Neural cell (in vitro differentiated cells): ENCODE results near the gene SLC1A2. TPM values are rescaled to one million over a fixed set of nuclear protein-coding genes. Genes with fewer than 3 reads are reported as not detected.
A peak's percentile ranks its signal among the peaks of the same experiment; 100 is the strongest.

Experiments
- H2AFZ ChIP-seq: fragments of 200-600, 300-800 bp; sonication (generic), shearing (Covaris generic); 2 replicates; pipeline ENCODE4 v1.6.0; 2014; ENCODE audit warnings: low read depth, mild to moderate bottlenecking, antibody characterized with exemption, low read length, moderate library complexity
- H3F3A ChIP-seq: fragments of 200-600 bp; shearing (Covaris generic); 2 replicates; pipeline ENCODE4 v1.6.1; 2016; ENCODE audit warnings: mild to moderate bottlenecking, moderate library complexity, mixed read lengths, antibody characterized with exemption, low read length; ENCODE audit not compliant: insufficient read depth, poor library complexity, severe bottlenecking
- H3K27ac ChIP-seq: fragments of 200-600, 300-800 bp; sonication (generic), shearing (Covaris generic); 2 replicates; pipeline ENCODE4 v1.5.1; 2014; ENCODE audit warnings: mild to moderate bottlenecking, low read length, moderate library complexity
- H3K27me3 ChIP-seq: fragments of 300-800, 200-600 bp; sonication (generic), shearing (Covaris generic); 2 replicates; pipeline ENCODE4 v1.6.0; 2014; ENCODE audit warnings: mild to moderate bottlenecking, low read depth, low read length, moderate library complexity; ENCODE audit not compliant: insufficient read depth
- H3K36me3 ChIP-seq: fragments of 300-800, 200-600 bp; sonication (generic), shearing (Covaris generic); 2 replicates; pipeline ENCODE4 v1.5.1; 2014; ENCODE audit warnings: mild to moderate bottlenecking, antibody characterized with exemption, low read length, moderate library complexity; ENCODE audit not compliant: insufficient read depth
- H3K4me2 ChIP-seq: fragments of 300-800, 200-600 bp; sonication (generic), shearing (Covaris generic); 2 replicates; pipeline ENCODE4 v1.6.0; 2014; ENCODE audit warnings: mild to moderate bottlenecking, low read length
- H3K4me3 ChIP-seq: fragments of 300-800, 200-600 bp; sonication (generic), shearing (Covaris generic); 2 replicates; pipeline ENCODE4 v1.5.1; 2014; ENCODE audit warnings: mild to moderate bottlenecking, low read length, moderate library complexity
- H3K79me2 ChIP-seq: fragments of 200-600 bp; shearing (Covaris generic); replicated peaks from 2 replicates; pipeline ENCODE4 v1.6.0; 2014; ENCODE audit warnings: mild to moderate bottlenecking, low read length, moderate library complexity; ENCODE audit not compliant: insufficient read depth
- H3K9ac ChIP-seq: fragments of 300-800, 200-600 bp; sonication (generic), shearing (Covaris generic); 2 replicates; pipeline ENCODE4 v1.6.1; 2016; ENCODE audit warnings: mild to moderate bottlenecking, low read length, mixed read lengths
- H3K9me2 ChIP-seq: fragments of 200-600 bp; shearing (Covaris generic); 2 replicates; pipeline ENCODE4 v1.6.1; 2016; ENCODE audit warnings: mild to moderate bottlenecking, low read length, mixed read lengths; ENCODE audit not compliant: insufficient read depth
- H3K9me3 ChIP-seq: fragments of 200-600, 300-800 bp; sonication (generic), shearing (Covaris generic); 2 replicates; pipeline ENCODE4 v1.6.1; 2016; ENCODE audit warnings: mild to moderate bottlenecking, mixed run types, low read length, moderate library complexity, mixed read lengths
- H4K20me1 ChIP-seq: fragments of 200-600 bp; shearing (Covaris generic); 2 replicates; pipeline ENCODE4 v1.6.1; 2016; ENCODE audit warnings: mild to moderate bottlenecking, mixed run types; ENCODE audit not compliant: insufficient read depth
- EP300 ChIP-seq: fragments of 450-650 bp; conservative IDR thresholded peaks from 2 replicates; pipeline ENCODE4 v1.6.1; 2014; ENCODE audit warnings: antibody characterized with exemption, mild to moderate bottlenecking, moderate library complexity; ENCODE audit not compliant: poor library complexity, severe bottlenecking
- EZH2 ChIP-seq: fragments of 200-600, 300-800 bp; shearing (Covaris generic), sonication (generic); IDR thresholded peaks from 2 replicates; pipeline ENCODE4 v1.6.1; 2014; ENCODE audit warnings: antibody characterized with exemption, low read length, borderline replicate concordance, mild to moderate bottlenecking; ENCODE audit not compliant: insufficient read depth, poor library complexity, severe bottlenecking
- MXI1 ChIP-seq: fragments of 450-650 bp; conservative IDR thresholded peaks from 2 replicates; pipeline ENCODE4 v1.6.1; 2014; ENCODE audit warnings: antibody characterized with exemption, mild to moderate bottlenecking; ENCODE audit not compliant: poor library complexity, severe bottlenecking
- POLR2AphosphoS5 ChIP-seq: IDR thresholded peaks from 2 replicates; pipeline ENCODE4 v1.6.1; 2012
- RAD21 ChIP-seq: fragments of 450-650 bp; conservative IDR thresholded peaks from 2 replicates; pipeline ENCODE4 v1.6.1; 2014; ENCODE audit warnings: antibody characterized with exemption, mild to moderate bottlenecking, moderate library complexity
- REST ChIP-seq: IDR thresholded peaks from 2 replicates; pipeline ENCODE4 v1.6.1; 2012; ENCODE audit warnings: borderline replicate concordance
- SMC3 ChIP-seq: fragments of 450-650 bp; conservative IDR thresholded peaks from 2 replicates; pipeline ENCODE4 v1.6.1; 2014; ENCODE audit warnings: antibody characterized with exemption, mild to moderate bottlenecking, moderate library complexity; ENCODE audit not compliant: poor library complexity
- TAF1 ChIP-seq: IDR thresholded peaks from 2 replicates; pipeline ENCODE4 v1.6.1; 2012; ENCODE audit warnings: low read depth
- polyA plus RNA-seq: library from polyadenylated mRNA; depleted of rRNA; stranded (reverse); fragments of >200 nt; gene quantifications from 2 replicates; pipeline ENCODE4 v1.2.3, GENCODE V29; 2014
- TF ChIP-seq, protein P1 (sequence below): fragments of 450-650 bp; IDR thresholded peaks from 2 replicates; pipeline ENCODE4 v1.5.1; 2014; ENCODE audit warnings: antibody characterized with exemption, mild to moderate bottlenecking, moderate library complexity; ENCODE audit not compliant: poor library complexity, severe bottlenecking

The SLC1A2 gene
- polyA plus RNA-seq, 1 donor from 2014 or later = 134 TPM

GRCh38 chr11:35427071-35427470 lies 7.7 kb upstream of the SLC1A2 start:
- no peaks in the 10 kb centered on the region for H3K27me3 ChIP-seq
- H3K4me3 ChIP-seq = no peak overlapping the region
- no peak overlapping the region for H3K4me2 ChIP-seq
- H3K27ac ChIP-seq = no peak overlapping the region
- H3K9ac ChIP-seq = no peak overlapping the region
- H3K36me3 ChIP-seq = no peaks in the 10 kb centered on the region
- H4K20me1 ChIP-seq = no peaks in the 10 kb centered on the region
- H3F3A ChIP-seq = no peaks in the 10 kb centered on the region
- no peaks in the 10 kb centered on the region for H3K79me2 ChIP-seq
- H3K9me3 ChIP-seq = no peaks in the 10 kb centered on the region
- TF ChIP-seq MXI1 (no peak), EZH2 (no peak), REST (no peak), SMC3 (no peak), RAD21 (no peak), TAF1 (no peak), POLR2AphosphoS5 (no peak), EP300 (no peak)
- TF ChIP-seq, protein P1, sequence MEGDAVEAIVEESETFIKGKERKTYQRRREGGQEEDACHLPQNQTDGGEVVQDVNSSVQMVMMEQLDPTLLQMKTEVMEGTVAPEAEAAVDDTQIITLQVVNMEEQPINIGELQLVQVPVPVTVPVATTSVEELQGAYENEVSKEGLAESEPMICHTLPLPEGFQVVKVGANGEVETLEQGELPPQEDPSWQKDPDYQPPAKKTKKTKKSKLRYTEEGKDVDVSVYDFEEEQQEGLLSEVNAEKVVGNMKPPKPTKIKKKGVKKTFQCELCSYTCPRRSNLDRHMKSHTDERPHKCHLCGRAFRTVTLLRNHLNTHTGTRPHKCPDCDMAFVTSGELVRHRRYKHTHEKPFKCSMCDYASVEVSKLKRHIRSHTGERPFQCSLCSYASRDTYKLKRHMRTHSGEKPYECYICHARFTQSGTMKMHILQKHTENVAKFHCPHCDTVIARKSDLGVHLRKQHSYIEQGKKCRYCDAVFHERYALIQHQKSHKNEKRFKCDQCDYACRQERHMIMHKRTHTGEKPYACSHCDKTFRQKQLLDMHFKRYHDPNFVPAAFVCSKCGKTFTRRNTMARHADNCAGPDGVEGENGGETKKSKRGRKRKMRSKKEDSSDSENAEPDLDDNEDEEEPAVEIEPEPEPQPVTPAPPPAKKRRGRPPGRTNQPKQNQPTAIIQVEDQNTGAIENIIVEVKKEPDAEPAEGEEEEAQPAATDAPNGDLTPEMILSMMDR = no peak
- H2AFZ ChIP-seq = no peak overlapping the region
- no peaks in the 10 kb centered on the region for H3K9me2 ChIP-seq

DNA sequence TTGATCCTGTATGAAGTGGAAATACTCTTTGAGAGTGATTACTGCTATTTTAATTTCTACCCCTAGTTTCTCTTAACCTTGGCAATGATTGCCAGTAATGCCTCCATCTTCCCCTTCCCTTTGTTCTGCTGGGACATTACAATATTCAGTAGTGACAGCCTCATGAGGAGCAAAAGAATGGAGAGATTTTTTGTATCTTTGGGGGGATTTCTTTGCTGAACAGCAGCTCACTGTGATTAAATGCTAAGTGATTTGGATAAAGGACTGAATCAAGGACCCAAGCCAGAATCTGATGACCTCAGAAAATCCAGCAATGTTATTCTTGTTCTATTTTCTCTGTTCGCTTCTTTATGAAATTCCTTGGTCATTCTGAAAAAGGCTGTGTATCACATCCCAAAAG lies 7.0 kb upstream of the SLC1A2 start:
- Histone ChIP-seq H2AFZ (peak overlapping the region; percentile 73), H3K36me3 (no peaks in the 10 kb centered on the region), H3K9ac (peak overlapping the region; percentile 24), H3K4me2 (no peak overlapping the region), H3K27me3 (no peaks in the 10 kb centered on the region), H4K20me1 (no peaks in the 10 kb centered on the region), H3F3A (no peaks in the 10 kb centered on the region), H3K27ac (peak overlapping the region; percentile 44), H3K9me2 (no peaks in the 10 kb centered on the region), H3K79me2 (no peaks in the 10 kb centered on the region), H3K4me3 (no peak overlapping the region), H3K9me3 (no peaks in the 10 kb centered on the region)
- TF ChIP-seq POLR2AphosphoS5 (peak; percentile 15), TAF1 (no peak)

GRCh38 chr11:35425603-35426212 lies 6.3 kb upstream of the SLC1A2 start:
- H3K36me3 ChIP-seq = no peaks in the 10 kb centered on the region
- H3K4me2 ChIP-seq = no peak overlapping the region
- H2AFZ ChIP-seq = peak overlapping the region; percentile 73
- no peak for TF ChIP-seq EZH2
- TF ChIP-seq, protein P1 = no peak
- TF ChIP-seq EP300 = no peak
- TF ChIP-seq POLR2AphosphoS5 = no peak
- no peak for TF ChIP-seq SMC3
- TF ChIP-seq MXI1 = no peak
- TF ChIP-seq REST = no peak
- no peak for TF ChIP-seq TAF1
- no peak for TF ChIP-seq RAD21
- no peaks in the 10 kb centered on the region for H3K9me2 ChIP-seq
- no peaks in the 10 kb centered on the region for H4K20me1 ChIP-seq
- H3K27me3 ChIP-seq = no peaks in the 10 kb centered on the region
- peak overlapping the region; percentile 24 for H3K9ac ChIP-seq
- H3K79me2 ChIP-seq = no peaks in the 10 kb centered on the region
- H3F3A ChIP-seq = no peaks in the 10 kb centered on the region
- no peak overlapping the region for H3K4me3 ChIP-seq
- H3K27ac ChIP-seq = peak overlapping the region; percentile 44
- H3K9me3 ChIP-seq = no peaks in the 10 kb centered on the region
